ENCODE measurements around the gene KPNA5.

DNA sequence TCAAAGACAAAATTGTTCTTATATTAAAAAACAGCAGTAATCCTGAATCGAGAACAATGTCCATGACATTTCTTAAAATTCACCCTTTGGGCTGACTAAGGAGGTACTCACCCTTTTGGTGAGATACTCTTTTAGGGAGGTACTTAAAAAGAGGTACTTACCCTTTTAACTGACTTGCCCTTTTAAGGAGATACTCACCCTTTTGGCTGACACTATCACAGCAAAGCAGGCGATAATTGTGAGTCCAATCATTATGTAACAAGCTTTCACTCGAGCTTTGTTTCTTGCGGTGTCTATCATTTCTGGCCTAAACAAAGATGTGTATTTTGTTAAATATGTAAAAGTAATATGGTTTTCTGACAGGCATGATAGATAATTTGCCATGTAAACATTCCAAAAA is 80.8 kb downstream of the KPNA5 start:
- TF ChIP-seq, protein P1, sequence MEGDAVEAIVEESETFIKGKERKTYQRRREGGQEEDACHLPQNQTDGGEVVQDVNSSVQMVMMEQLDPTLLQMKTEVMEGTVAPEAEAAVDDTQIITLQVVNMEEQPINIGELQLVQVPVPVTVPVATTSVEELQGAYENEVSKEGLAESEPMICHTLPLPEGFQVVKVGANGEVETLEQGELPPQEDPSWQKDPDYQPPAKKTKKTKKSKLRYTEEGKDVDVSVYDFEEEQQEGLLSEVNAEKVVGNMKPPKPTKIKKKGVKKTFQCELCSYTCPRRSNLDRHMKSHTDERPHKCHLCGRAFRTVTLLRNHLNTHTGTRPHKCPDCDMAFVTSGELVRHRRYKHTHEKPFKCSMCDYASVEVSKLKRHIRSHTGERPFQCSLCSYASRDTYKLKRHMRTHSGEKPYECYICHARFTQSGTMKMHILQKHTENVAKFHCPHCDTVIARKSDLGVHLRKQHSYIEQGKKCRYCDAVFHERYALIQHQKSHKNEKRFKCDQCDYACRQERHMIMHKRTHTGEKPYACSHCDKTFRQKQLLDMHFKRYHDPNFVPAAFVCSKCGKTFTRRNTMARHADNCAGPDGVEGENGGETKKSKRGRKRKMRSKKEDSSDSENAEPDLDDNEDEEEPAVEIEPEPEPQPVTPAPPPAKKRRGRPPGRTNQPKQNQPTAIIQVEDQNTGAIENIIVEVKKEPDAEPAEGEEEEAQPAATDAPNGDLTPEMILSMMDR (IDR thresholded peaks at IDR 0.05) = no peak
- TF ChIP-seq POLR2AphosphoS5 (IDR thresholded peaks at IDR 0.05) (no peak), POLR2A (IDR thresholded peaks at IDR 0.05) (no peak)

Measured in prostate gland (tissue), 2 donors.